ENCODE data around the gene MYL4. TPM values are rescaled to one million over a fixed set of nuclear protein-coding genes. Genes with fewer than 3 reads are reported as not detected.

Gene MYL4
- total RNA-seq, 1 donor from 2014 or later: 809 TPM

DNA sequence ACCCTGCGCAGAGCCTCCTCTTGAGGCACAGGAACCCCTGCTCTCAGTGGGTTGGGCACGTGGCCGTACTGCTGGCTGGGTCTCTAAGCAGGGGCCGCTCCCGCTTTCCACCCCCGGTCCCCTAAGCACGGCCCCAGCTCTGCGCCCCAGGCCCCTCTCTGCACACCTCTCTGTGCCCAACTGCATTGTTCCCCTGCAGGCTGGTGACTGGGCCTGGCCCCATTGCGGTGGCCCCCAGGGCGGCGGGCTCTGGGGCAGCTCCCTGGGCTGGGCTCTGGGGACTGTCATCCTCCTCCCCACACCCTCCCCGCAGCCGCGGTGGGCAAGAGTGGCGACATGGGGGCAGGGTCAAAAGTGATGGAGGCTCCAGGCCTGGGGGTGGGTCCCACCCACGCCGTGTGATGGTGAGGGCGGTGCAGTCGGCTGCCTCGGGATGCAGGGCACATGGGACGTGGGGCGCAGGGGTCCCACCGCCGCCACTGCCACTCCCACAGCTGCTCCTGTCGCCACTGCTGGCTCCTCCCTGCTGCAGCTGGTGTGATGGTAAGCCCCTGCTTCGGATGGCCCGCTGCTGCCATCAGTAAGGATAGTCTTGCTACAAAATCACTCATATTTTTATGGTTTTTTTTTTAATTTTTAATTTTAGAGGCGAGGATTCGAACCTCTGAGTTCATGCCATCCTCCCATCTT is 29.3 kb downstream of the MYL4 start:
- no peak overlapping the region for H3K4me3 ChIP-seq
- H3K27ac ChIP-seq (replicated peaks): no peak overlapping the region

DNA sequence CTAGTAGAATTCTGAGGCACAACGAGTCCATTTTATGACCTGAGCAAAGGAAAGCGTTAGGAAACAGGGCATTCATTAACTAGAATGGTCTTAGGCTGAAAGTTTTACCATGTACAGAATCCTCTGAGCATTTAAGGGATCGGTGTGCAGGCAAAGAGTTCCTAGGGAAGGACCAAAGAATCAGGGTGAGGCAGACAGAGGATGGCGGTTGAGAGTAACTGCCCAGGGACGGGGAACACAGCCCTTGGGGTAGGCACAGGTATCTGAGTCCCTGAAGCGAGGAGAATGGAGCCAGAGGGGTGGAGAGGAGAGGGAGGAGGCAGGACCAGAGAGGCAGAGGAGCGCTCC is 30.4 kb downstream of the MYL4 start:
- no peak overlapping the region for H3K4me3 ChIP-seq
- DNase-seq: no peak
- intact Hi-C loops (cut with micrococcal nuclease): loop anchor here (10.0 kb wide), 1 partner anchor 375 kb away; no protein-coding TSS in a partner anchor
- H3K27ac ChIP-seq (replicated peaks): peak overlapping the region; percentile 82
- no peaks in the 10 kb centered on the region for H3K9me3 ChIP-seq (replicated peaks)
- H3K27me3 ChIP-seq (ENCODE audit: low read depth): no peaks in the 10 kb centered on the region
- no peaks in the 10 kb centered on the region for H3K36me3 ChIP-seq
- H3K4me1 ChIP-seq: peaks cover 27% of the 10 kb centered on the region
- TF ChIP-seq, protein P1, sequence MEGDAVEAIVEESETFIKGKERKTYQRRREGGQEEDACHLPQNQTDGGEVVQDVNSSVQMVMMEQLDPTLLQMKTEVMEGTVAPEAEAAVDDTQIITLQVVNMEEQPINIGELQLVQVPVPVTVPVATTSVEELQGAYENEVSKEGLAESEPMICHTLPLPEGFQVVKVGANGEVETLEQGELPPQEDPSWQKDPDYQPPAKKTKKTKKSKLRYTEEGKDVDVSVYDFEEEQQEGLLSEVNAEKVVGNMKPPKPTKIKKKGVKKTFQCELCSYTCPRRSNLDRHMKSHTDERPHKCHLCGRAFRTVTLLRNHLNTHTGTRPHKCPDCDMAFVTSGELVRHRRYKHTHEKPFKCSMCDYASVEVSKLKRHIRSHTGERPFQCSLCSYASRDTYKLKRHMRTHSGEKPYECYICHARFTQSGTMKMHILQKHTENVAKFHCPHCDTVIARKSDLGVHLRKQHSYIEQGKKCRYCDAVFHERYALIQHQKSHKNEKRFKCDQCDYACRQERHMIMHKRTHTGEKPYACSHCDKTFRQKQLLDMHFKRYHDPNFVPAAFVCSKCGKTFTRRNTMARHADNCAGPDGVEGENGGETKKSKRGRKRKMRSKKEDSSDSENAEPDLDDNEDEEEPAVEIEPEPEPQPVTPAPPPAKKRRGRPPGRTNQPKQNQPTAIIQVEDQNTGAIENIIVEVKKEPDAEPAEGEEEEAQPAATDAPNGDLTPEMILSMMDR (IDR thresholded peaks at IDR 0.05; ENCODE audit: borderline replicate concordance): no peak

More for the DNA sequence above, 29.3 kb downstream of the MYL4 start:
- Histone ChIP-seq H3K9me3 (replicated peaks) (no peaks in the 10 kb centered on the region), H3K27me3 (ENCODE audit: low read depth) (no peaks in the 10 kb centered on the region), H3K36me3 (no peaks in the 10 kb centered on the region), H3K4me1 (peaks cover 27% of the 10 kb centered on the region)
- intact Hi-C loops (cut with micrococcal nuclease): loop anchor here (10.0 kb wide), 1 partner anchor 376 kb away; no protein-coding TSS in a partner anchor
- TF ChIP-seq, protein P1 (IDR thresholded peaks at IDR 0.05; ENCODE audit: borderline replicate concordance): no peak
- DNase-seq: no peak

DNA sequence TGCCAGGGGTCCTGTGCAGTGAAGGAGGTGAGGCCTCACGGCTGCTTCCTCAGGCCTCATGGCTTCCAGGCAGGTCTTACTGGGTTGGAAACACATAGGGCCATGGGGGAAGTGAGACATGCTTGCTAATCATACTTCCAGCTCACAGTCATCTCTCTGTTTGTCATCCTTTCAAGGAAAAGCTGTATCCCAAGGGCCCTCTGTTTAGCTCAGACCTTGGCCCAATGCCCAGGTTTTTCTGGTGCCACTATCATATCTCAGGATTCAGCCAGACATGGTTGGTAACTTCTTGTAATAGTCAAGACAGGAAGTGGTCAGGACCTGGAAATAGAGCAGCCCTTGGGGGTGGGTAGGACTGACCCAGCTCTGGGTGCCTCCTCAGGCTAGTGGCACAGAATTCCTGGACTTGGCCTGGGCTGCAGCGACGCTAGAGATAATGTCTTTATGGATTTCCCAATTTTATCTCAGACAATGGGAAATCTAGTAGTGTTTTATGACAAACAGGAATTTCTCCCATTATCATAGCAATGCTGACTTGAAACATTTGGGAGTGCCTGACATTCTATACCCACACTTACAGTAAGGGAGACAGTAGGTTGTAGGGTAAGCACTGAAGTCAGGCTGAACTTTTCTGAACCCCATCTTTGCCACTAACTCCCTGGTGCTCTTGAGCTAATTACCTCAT is 31.0 kb downstream of the MYL4 start:
- H3K4me3 ChIP-seq: no peak overlapping the region
- intact Hi-C loops (cut with micrococcal nuclease): loop anchor here (10.0 kb wide), 1 partner anchor 375 kb away; no protein-coding TSS in a partner anchor
- peaks cover 27% of the 10 kb centered on the region for H3K4me1 ChIP-seq
- DNase-seq: peak; percentile 73
- H3K27ac ChIP-seq (replicated peaks): peak overlapping the region; percentile 82
- H3K9me3 ChIP-seq (replicated peaks): no peaks in the 10 kb centered on the region
- TF ChIP-seq, protein P1 (IDR thresholded peaks at IDR 0.05; ENCODE audit: borderline replicate concordance): no peak
- H3K27me3 ChIP-seq (ENCODE audit: low read depth): no peaks in the 10 kb centered on the region
- no peaks in the 10 kb centered on the region for H3K36me3 ChIP-seq

DNA sequence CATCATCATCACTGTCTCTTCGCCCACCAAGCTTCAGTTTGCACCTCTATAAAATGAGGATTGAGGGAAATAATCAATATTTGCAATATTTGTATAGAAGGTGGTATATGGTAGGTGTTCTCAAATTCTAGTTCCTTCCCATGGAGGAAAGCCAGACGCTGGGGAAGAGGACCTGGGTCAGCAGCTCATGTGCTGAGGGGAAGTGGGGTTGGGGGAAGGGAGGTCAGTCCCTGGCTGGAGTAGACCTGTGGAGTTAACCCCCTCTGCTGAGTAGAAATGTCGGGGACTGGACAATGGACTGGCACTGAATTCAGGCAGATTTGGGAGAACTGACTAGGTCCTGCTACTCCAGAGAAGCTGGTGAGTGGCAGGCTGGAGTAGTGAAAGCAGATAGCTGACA is 31.7 kb downstream of the MYL4 start:
- TF ChIP-seq, protein P1 (IDR thresholded peaks at IDR 0.05; ENCODE audit: borderline replicate concordance): no peak
- H3K27me3 ChIP-seq (ENCODE audit: low read depth): no peaks in the 10 kb centered on the region
- no peaks in the 10 kb centered on the region for H3K36me3 ChIP-seq
- H3K4me1 ChIP-seq: peaks cover 27% of the 10 kb centered on the region
- intact Hi-C loops (cut with micrococcal nuclease): no loop called here
- H3K27ac ChIP-seq (replicated peaks): peak overlapping the region; percentile 82
- H3K9me3 ChIP-seq (replicated peaks): no peaks in the 10 kb centered on the region
- DNase-seq: no peak
- H3K4me3 ChIP-seq: no peak overlapping the region

DNA sequence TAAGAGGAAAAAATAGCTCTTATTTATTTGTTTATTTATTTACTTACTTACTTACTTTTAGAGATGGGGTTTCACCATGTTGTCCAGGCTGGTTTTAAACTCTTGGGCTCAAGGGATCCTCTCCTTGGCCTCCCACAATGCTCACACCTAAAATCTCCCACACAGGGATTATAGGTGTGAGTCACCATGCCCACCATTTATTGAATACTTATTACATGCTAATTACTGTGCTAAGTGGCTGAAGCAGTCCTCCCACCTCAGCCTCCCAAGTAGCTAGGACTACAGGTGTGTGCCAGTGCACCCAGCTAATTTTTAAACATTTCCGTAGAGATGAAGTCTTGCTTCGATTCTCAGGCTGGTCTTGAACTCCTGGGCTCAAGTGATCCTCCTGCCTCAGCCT is 33.5 kb downstream of the MYL4 start:
- Histone ChIP-seq H3K27ac (replicated peaks) (no peak overlapping the region), H3K27me3 (ENCODE audit: low read depth) (no peaks in the 10 kb centered on the region), H3K4me3 (no peak overlapping the region), H3K9me3 (replicated peaks) (no peaks in the 10 kb centered on the region), H3K36me3 (no peaks in the 10 kb centered on the region), H3K4me1 (peaks cover 22% of the 10 kb centered on the region)
- no peak for DNase-seq
- intact Hi-C loops (cut with micrococcal nuclease): no loop called here
- TF ChIP-seq, protein P1 (IDR thresholded peaks at IDR 0.05; ENCODE audit: borderline replicate concordance): no peak
